IMR-90 (cell line): Measurements from ENCODE around the gene TBCD. TPM values are rescaled to one million over a fixed set of nuclear protein-coding genes. Genes with fewer than 3 reads are reported as not detected.
A peak's percentile ranks its signal among the peaks of the same experiment; 100 is the strongest.

Experiments used
- ATAC-seq: fragments of 200-7000 bp; cut with Tn5 transposase; 2 replicates; pipeline ENCODE4 v1.9.1; 2020; ENCODE audit warnings: low read depth, mild to moderate bottlenecking, moderate library complexity
- BruUV-seq: library from RNA; stranded (reverse); fragments of 400-500 nt; replicated peaks from 2 replicates; lab custom pipeline; 2021; lab: Mats Ljungman, UMichigan
- CTCF ChIA-PET: fragments of 300-600 bp; formaldehyde crosslinking; extraction: SDS; loops from one replicate; lab custom pipeline; 2021; ENCODE audit warnings: antibody characterized with exemption; lab: Yijun Ruan, JAX
- POLR2A ChIA-PET: fragments of 300-600 bp; sonication (Branson Sonifier 250); formaldehyde crosslinking; loops from one replicate; lab custom pipeline; 2022; ENCODE audit warnings: antibody characterized with exemption; ENCODE audit not compliant: unreplicated experiment; lab: Charles Lee
- DNase-seq: peaks from one replicate; pipeline ENCODE4 v3.0.0; 2013
- H2AFZ ChIP-seq: replicated peaks from 2 replicates; pipeline ENCODE3; 2013; ENCODE audit warnings: low read length, mild to moderate bottlenecking; ENCODE audit not compliant: poor library complexity
- H2AK5ac ChIP-seq: 2 replicates; pipeline ENCODE4 v1.6.1; 2013; ENCODE audit warnings: low read depth, low read length, inconsistent platforms
- H2AK9ac ChIP-seq: replicated peaks from 2 replicates; pipeline ENCODE3; 2013; ENCODE audit warnings: mild to moderate bottlenecking, low read depth, low read length, moderate library complexity; ENCODE audit not compliant: poor library complexity
- H2BK120ac ChIP-seq: 2 replicates; pipeline ENCODE4 v1.6.1; 2013; ENCODE audit warnings: low read depth, low read length, inconsistent platforms
- H2BK15ac ChIP-seq: 3 replicates; pipeline ENCODE4 v1.6.1; 2013; ENCODE audit warnings: low read depth, low read length, inconsistent platforms
- H2BK20ac ChIP-seq: 2 replicates; pipeline ENCODE4 v1.6.1; 2013; ENCODE audit warnings: low read depth, mild to moderate bottlenecking, inconsistent platforms, low read length, moderate library complexity
- H2BK5ac ChIP-seq: 2 replicates; pipeline ENCODE4 v1.6.1; 2013; ENCODE audit warnings: mild to moderate bottlenecking, low read depth, low read length, inconsistent platforms; ENCODE audit not compliant: poor library complexity, severe bottlenecking
- H3K14ac ChIP-seq: replicated peaks from 2 replicates; pipeline ENCODE4 v1.6.1; 2013; ENCODE audit warnings: low read depth, low read length, inconsistent platforms
- H3K18ac ChIP-seq: 2 replicates; pipeline ENCODE4 v1.6.1; 2013; ENCODE audit warnings: low read depth, low read length, control low read depth
- H3K23ac ChIP-seq: 2 replicates; pipeline ENCODE4 v1.6.1; 2013; ENCODE audit warnings: low read depth, low read length, inconsistent platforms
- H3K27ac ChIP-seq: 2 replicates; pipeline ENCODE4 v1.5.1; 2013; ENCODE audit warnings: mild to moderate bottlenecking, control low read depth, low read length; ENCODE audit not compliant: insufficient read depth
- H3K27me3 ChIP-seq: 2 replicates; pipeline ENCODE4 v1.6.1; 2013; ENCODE audit warnings: low read length; ENCODE audit not compliant: control insufficient read depth, insufficient read depth
- H3K36me3 ChIP-seq: 2 replicates; pipeline ENCODE4 v1.6.1; 2013; ENCODE audit warnings: low read length, mixed read lengths; ENCODE audit not compliant: control insufficient read depth, insufficient read depth
- H3K4ac ChIP-seq: 2 replicates; pipeline ENCODE4 v1.6.1; 2013; ENCODE audit warnings: low read depth, low read length, inconsistent platforms
- H3K4me1 ChIP-seq: 2 replicates; pipeline ENCODE4 v1.6.1; 2013; ENCODE audit warnings: low read length, mixed read lengths; ENCODE audit not compliant: control insufficient read depth, insufficient read depth
- H3K4me2 ChIP-seq: 2 replicates; pipeline ENCODE4 v1.6.1; 2013; ENCODE audit warnings: low read depth, mild to moderate bottlenecking, control low read depth, low read length, moderate library complexity
- H3K4me3 ChIP-seq: 2 replicates; pipeline ENCODE4 v1.5.1; 2013; ENCODE audit warnings: low read depth, mild to moderate bottlenecking, control low read depth, low read length, moderate library complexity; ENCODE audit not compliant: insufficient read depth
- H3K56ac ChIP-seq: 2 replicates; pipeline ENCODE4 v1.6.1; 2013; ENCODE audit warnings: low read length, inconsistent platforms; ENCODE audit not compliant: insufficient read depth; ENCODE audit errors: extremely low read depth
- H3K79me1 ChIP-seq, 2 experiments: 2 replicates each; pipeline ENCODE4 v1.6.1; 2013; ENCODE audit warnings: low read length in 2 of 2, inconsistent platforms in 1 of 2, low read depth in 1 of 2
- H3K9ac ChIP-seq: 2 replicates; pipeline ENCODE4 v1.6.1; 2013; ENCODE audit warnings: low read depth, low read length, control low read depth
- H3K9me1 ChIP-seq: 2 replicates; pipeline ENCODE4 v1.6.1; 2013; ENCODE audit warnings: low read length, inconsistent platforms; ENCODE audit not compliant: insufficient read depth
- H3K9me3 ChIP-seq: 2 replicates; pipeline ENCODE4 v1.6.1; 2013; ENCODE audit warnings: low read length; ENCODE audit not compliant: control insufficient read depth, insufficient read depth
- H4K20me1 ChIP-seq: 2 replicates; pipeline ENCODE4 v1.6.1; 2013; ENCODE audit warnings: low read length, inconsistent platforms; ENCODE audit not compliant: insufficient read depth
- H4K5ac ChIP-seq: 2 replicates; pipeline ENCODE4 v1.6.1; 2013; ENCODE audit warnings: mild to moderate bottlenecking, low read depth, low read length, control low read depth
- H4K8ac ChIP-seq, 2 experiments: 2 replicates each; pipeline ENCODE4 v1.6.1; 2013; ENCODE audit warnings: low read depth in 2 of 2, low read length in 2 of 2, control low read depth in 1 of 2, inconsistent platforms in 1 of 2
- H4K91ac ChIP-seq: 2 replicates; pipeline ENCODE4 v1.6.1; 2013; ENCODE audit warnings: low read depth, low read length, inconsistent platforms; ENCODE audit not compliant: insufficient read depth
- BHLHE40 ChIP-seq: fragments of 150-350 bp; IDR thresholded peaks from 2 replicates; pipeline ENCODE4 v1.6.1; 2016; ENCODE audit warnings: mild to moderate bottlenecking, low read depth, low read length
- FOS ChIP-seq: fragments of 150-350 bp; IDR thresholded peaks from 2 replicates; pipeline ENCODE4 v1.6.1; 2016; ENCODE audit warnings: low read depth, low read length
- MAFK ChIP-seq: IDR thresholded peaks from 2 replicates; pipeline ENCODE4 v1.6.1; 2012; ENCODE audit warnings: low read depth, low read length, improper control_type of control experiment
- POLR2A ChIP-seq: IDR thresholded peaks from 2 replicates; pipeline ENCODE4 v1.6.1; 2012; ENCODE audit warnings: mild to moderate bottlenecking, low read depth, low read length
- RCOR1 ChIP-seq: IDR thresholded peaks from 2 replicates; pipeline ENCODE4 v1.6.1; 2012; ENCODE audit warnings: mild to moderate bottlenecking, low read length, improper control_type of control experiment; ENCODE audit not compliant: insufficient replicate concordance
- RFX5 ChIP-seq: IDR thresholded peaks from 2 replicates; pipeline ENCODE4 v1.8.0; 2012; ENCODE audit warnings: low read depth, mild to moderate bottlenecking, low read length, moderate library complexity
- SMC3 ChIP-seq: fragments of 150-350 bp; IDR thresholded peaks from 2 replicates; pipeline ENCODE4 v1.6.1; 2016; ENCODE audit warnings: low read depth, mild to moderate bottlenecking, antibody characterized with exemption, low read length, moderate library complexity
- WGBS, 2 experiments: methylation state at CpG; one replicate each; pipeline versions ENCODE4 v1.1.5 to v1.1.7; 2013; ENCODE audit warnings: missing lambda C conversion rate in 2 of 2; ENCODE audit not compliant: insufficient read length in 1 of 2; ENCODE audit errors: extremely low coverage in 2 of 2; 5-methylcytosine and 5-hydroxymethylcytosine counted together
- dilution Hi-C: fragments of 300-500 bp; cut with HindIII; formaldehyde crosslinking; loops from one replicate; pipeline ENCODE4 v1.14.3; 2018; ENCODE audit warnings: low sequenced_read_pairs; ENCODE audit not compliant: unreplicated experiment
- in situ Hi-C: fragments of 300-500 bp; cut with MboI; formaldehyde crosslinking; loops from 3 replicates; pipeline ENCODE4 v1.14.3; 2019; ENCODE audit warnings: low sequenced_read_pairs, inconsistent platforms, mixed read lengths
- intact Hi-C: fragments of 100-400 bp; cut with micrococcal nuclease; formaldehyde crosslinking; loops from 2 replicates; pipeline ENCODE4 v1.10.0; 2022
- polyA plus RNA-seq, 3 experiments: library from polyadenylated mRNA; depleted of rRNA; stranded (reverse); fragments of >200 nt; gene quantifications; 2 replicates each; pipeline ENCODE4 v1.2.3, GENCODE V29; 2012; ENCODE audit warnings: low replicate concordance in 1 of 3
- total RNA-seq: library from RNA; depleted of rRNA; stranded (reverse); fragments of >200 nt; gene quantifications from 2 replicates; pipeline ENCODE4 v1.2.3, GENCODE V29; 2012
- TF ChIP-seq, protein P1 (sequence below): fragments of 150-350 bp; IDR thresholded peaks from 2 replicates; pipeline ENCODE4 v1.6.1; 2016; ENCODE audit warnings: low read depth, mild to moderate bottlenecking, low read length, moderate library complexity, borderline replicate concordance
- TF ChIP-seq, protein P2 (sequence below): fragments of 150-350 bp; IDR thresholded peaks from 2 replicates; pipeline ENCODE4 v1.6.1; 2017; ENCODE audit warnings: mild to moderate bottlenecking, antibody characterized with exemption, low read length, low read depth

The TBCD gene
- total and polyA plus RNA-seq, 2 of the 4 experiments (the other 2 are of a cell fraction) = 21.9 to 54.5 TPM

DNA sequence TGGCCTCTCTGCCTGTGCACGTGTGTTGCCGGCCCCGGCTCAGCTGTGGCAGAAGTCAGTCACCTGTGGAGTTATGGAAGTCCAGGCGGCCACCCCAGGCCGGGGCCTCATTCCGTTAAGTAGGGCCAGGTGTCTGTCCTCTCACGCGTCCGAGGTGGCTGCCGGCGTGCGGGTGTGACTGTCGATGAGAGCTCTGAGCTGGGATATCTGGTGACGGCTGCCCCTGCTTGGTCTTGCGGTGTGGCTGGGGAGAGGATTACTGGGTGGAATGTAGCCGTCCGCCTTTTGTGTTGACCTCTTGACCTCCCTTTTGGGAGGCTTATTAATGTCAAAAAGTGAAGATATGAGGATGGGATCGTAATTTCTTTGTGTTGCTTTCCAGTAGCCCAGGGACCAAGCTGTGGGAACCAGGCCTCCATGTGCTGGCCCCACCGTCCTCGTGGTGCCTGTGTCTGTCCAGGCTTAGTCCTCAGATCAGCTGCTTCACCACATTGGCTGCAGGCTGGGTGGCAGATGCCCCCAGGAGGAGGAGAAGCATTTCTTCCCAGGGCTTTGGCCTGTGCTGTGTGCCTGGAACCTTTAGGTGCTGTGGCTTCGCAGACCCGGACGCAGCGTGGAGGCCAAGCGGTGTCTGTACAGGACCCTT lies 111.0 kb downstream of the TBCD start:
- Histone ChIP-seq H3K18ac (no peak overlapping the region), H4K20me1 (peaks cover 7% of the 10 kb centered on the region), H3K4me2 (no peak overlapping the region), H3K4me1 (peaks cover 32% of the 10 kb centered on the region), H3K36me3 (no peaks in the 10 kb centered on the region), H3K9me3 (no peaks in the 10 kb centered on the region), H3K56ac (no peak overlapping the region), H4K91ac (no peak overlapping the region), H3K23ac (no peak overlapping the region), H2AK9ac (peak overlapping the region; percentile 63), H3K27ac (no peak overlapping the region), H3K9ac (no peak overlapping the region), H2BK5ac (no peak overlapping the region), H3K14ac (no peak overlapping the region), H3K9me1 (peaks cover 35% of the 10 kb centered on the region), H2AFZ (no peak overlapping the region), H3K79me1 (peaks cover 14 to 68% of the 10 kb centered on the region in 2 experiments), H4K5ac (no peak overlapping the region), H4K8ac (no peak overlapping the region), H2BK15ac (no peak overlapping the region), H2AK5ac (peak overlapping the region; percentile 72; the same call in 1 of the 2 replicates), H2BK20ac (no peak overlapping the region), H3K4me3 (no peak overlapping the region), H2BK120ac (no peak overlapping the region), H3K27me3 (no peaks in the 10 kb centered on the region), H3K4ac (no peak overlapping the region)
- in situ Hi-C loops = no loop called here
- ATAC-seq (no peak), DNase-seq (no peak)
- CTCF ChIA-PET = interaction anchor here (1.0 kb wide), 1 partner anchor 10 kb away, joined by 3 read pairs; no protein-coding TSS in a partner anchor
- TF ChIP-seq, protein P1, sequence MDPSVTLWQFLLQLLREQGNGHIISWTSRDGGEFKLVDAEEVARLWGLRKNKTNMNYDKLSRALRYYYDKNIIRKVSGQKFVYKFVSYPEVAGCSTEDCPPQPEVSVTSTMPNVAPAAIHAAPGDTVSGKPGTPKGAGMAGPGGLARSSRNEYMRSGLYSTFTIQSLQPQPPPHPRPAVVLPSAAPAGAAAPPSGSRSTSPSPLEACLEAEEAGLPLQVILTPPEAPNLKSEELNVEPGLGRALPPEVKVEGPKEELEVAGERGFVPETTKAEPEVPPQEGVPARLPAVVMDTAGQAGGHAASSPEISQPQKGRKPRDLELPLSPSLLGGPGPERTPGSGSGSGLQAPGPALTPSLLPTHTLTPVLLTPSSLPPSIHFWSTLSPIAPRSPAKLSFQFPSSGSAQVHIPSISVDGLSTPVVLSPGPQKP = no peak
- TF ChIP-seq RCOR1 (no peak), BHLHE40 (no peak), FOS (no peak), SMC3 (no peak), MAFK (no peak), POLR2A (no peak), RFX5 (no peak)
- TF ChIP-seq, protein P2, sequence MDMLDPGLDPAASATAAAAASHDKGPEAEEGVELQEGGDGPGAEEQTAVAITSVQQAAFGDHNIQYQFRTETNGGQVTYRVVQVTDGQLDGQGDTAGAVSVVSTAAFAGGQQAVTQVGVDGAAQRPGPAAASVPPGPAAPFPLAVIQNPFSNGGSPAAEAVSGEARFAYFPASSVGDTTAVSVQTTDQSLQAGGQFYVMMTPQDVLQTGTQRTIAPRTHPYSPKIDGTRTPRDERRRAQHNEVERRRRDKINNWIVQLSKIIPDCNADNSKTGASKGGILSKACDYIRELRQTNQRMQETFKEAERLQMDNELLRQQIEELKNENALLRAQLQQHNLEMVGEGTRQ = no peak
- BruUV-seq = no TSS peak
- WGBS, 2 experiments = 77% methylated on average over 6 of the region's 25 CpGs; no CpG with 5 or more reads in 1 of the 2 experiments
- POLR2A ChIA-PET = no interaction called here
- dilution Hi-C loops = no loop called here
- intact Hi-C loops = no loop called here
